ENCODE results near the gene IDH3G.

Gene IDH3G

GRCh38 chrX:153831429-153832150, 37.4 kb upstream of the IDH3G start:
- Histone ChIP-seq H3K27me3 (ENCODE audit: insufficient read depth, low read depth) (peaks cover 13% of the 10 kb centered on the region; the same call in 1 of the 2 replicates), H3K4me3 (IDR thresholded peaks at IDR 0.05; ENCODE audit: insufficient read depth, low read depth, low read length) (no peak overlapping the region), H3K4me2 (no peak overlapping the region), H3K36me3 (ENCODE audit: insufficient read depth) (no peaks in the 10 kb centered on the region), H4K20me1 (ENCODE audit: insufficient read depth) (no peaks in the 10 kb centered on the region), H3K4me1 (ENCODE audit: low read depth, poor library complexity, severe bottlenecking) (no peaks in the 10 kb centered on the region), H2AFZ (ENCODE audit: low read depth) (no peak overlapping the region), H3K27ac (no peak overlapping the region), H3K9ac (no peak overlapping the region), H3K79me2 (ENCODE audit: insufficient read depth, low read depth) (no peaks in the 10 kb centered on the region)
- TF ChIP-seq, protein P1, sequence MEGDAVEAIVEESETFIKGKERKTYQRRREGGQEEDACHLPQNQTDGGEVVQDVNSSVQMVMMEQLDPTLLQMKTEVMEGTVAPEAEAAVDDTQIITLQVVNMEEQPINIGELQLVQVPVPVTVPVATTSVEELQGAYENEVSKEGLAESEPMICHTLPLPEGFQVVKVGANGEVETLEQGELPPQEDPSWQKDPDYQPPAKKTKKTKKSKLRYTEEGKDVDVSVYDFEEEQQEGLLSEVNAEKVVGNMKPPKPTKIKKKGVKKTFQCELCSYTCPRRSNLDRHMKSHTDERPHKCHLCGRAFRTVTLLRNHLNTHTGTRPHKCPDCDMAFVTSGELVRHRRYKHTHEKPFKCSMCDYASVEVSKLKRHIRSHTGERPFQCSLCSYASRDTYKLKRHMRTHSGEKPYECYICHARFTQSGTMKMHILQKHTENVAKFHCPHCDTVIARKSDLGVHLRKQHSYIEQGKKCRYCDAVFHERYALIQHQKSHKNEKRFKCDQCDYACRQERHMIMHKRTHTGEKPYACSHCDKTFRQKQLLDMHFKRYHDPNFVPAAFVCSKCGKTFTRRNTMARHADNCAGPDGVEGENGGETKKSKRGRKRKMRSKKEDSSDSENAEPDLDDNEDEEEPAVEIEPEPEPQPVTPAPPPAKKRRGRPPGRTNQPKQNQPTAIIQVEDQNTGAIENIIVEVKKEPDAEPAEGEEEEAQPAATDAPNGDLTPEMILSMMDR (conservative IDR thresholded peaks at IDR 0.05; ENCODE audit: low read depth, low read length) = no peak

DNA sequence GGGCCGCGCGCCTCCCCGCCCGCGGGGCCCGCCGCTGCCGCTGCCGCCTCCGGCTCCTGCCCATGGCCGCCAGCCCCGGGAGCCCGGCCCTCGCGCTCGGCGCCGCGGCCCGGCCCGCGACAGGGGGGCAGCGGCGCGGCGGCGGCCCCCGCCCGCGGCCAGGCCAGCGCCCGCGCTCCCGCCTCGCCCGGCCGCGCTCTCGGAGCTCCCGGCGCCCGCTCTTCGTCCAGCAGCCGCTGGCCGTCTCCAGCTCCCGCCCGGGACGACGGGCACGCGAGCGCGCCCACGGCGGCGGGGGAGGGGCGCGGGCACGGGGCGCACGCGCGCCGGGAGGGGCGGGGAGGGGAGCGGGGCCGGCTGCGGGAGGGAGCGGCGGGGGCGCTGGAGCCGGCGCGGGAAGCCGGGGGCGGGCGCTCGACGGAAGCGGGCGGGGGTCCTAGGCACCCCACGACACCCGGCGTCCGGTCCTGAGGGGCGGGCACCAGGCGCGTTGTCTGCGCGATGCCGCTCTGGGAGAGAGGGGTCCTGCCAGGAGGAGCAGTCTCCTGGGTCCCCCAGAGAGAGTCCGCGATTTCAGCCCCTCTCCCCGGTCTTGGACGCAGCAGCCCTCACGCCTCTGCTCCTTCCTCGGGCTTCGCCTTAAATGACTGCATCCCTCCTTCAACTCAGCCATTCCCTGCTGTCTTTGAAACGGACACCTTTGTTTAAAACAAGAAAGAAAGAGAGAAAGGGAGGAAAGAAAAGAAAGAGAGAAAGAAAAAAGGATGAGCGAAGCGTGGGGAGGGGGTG, 36.7 kb upstream of the IDH3G start:
- H4K20me1 ChIP-seq (ENCODE audit: insufficient read depth) = no peaks in the 10 kb centered on the region
- H2AFZ ChIP-seq (ENCODE audit: low read depth) = no peak overlapping the region
- no peak overlapping the region for H3K9ac ChIP-seq
- TF ChIP-seq, protein P1 (conservative IDR thresholded peaks at IDR 0.05; ENCODE audit: low read depth, low read length) = no peak
- H3K4me2 ChIP-seq = no peak overlapping the region
- H3K27ac ChIP-seq = no peak overlapping the region
- H3K27me3 ChIP-seq (ENCODE audit: insufficient read depth, low read depth) = peaks cover 14% of the 10 kb centered on the region; the same call in 1 of the 2 replicates
- H3K4me1 ChIP-seq (ENCODE audit: low read depth, poor library complexity, severe bottlenecking) = no peaks in the 10 kb centered on the region
- H3K36me3 ChIP-seq (ENCODE audit: insufficient read depth) = no peaks in the 10 kb centered on the region
- H3K79me2 ChIP-seq (ENCODE audit: insufficient read depth, low read depth) = no peaks in the 10 kb centered on the region
- H3K4me3 ChIP-seq (IDR thresholded peaks at IDR 0.05; ENCODE audit: insufficient read depth, low read depth, low read length) = no peak overlapping the region

GRCh38 chrX:153829799-153830639, 35.8 kb upstream of the IDH3G start, which contains the start of gene PDZD4:
TSS of gene PDZD4 (minus strand) at chrX:153830544. CDS start at chrX:153830298, 246 bp downstream.
- TF ChIP-seq, protein P1 (conservative IDR thresholded peaks at IDR 0.05; ENCODE audit: low read depth, low read length) = no peak
- H2AFZ ChIP-seq (ENCODE audit: low read depth) = no peak within 1 kb of the TSS
- no peak within 1 kb of the TSS for H3K27ac ChIP-seq
- no peaks in the 10 kb centered on the region for H3K4me1 ChIP-seq (ENCODE audit: low read depth, poor library complexity, severe bottlenecking)
- no peak within 1 kb of the TSS for H3K4me2 ChIP-seq
- no peak within 1 kb of the TSS for H3K4me3 ChIP-seq (IDR thresholded peaks at IDR 0.05; ENCODE audit: insufficient read depth, low read depth, low read length)
- H3K79me2 ChIP-seq (ENCODE audit: insufficient read depth, low read depth) = no peaks in the 10 kb centered on the region
- H3K9ac ChIP-seq = no peak within 1 kb of the TSS
- no peaks in the 10 kb centered on the region for H4K20me1 ChIP-seq (ENCODE audit: insufficient read depth)
- H3K36me3 ChIP-seq (ENCODE audit: insufficient read depth) = no peaks in the 10 kb centered on the region
- peaks cover 20% of the 10 kb centered on the region; the same call in 1 of the 2 replicates for H3K27me3 ChIP-seq (ENCODE audit: insufficient read depth, low read depth)

- Histone ChIP-seq H3K27ac (no peak overlapping the region), H3K36me3 (ENCODE audit: insufficient read depth) (no peaks in the 10 kb centered on the region), H3K4me1 (ENCODE audit: low read depth, poor library complexity, severe bottlenecking) (no peaks in the 10 kb centered on the region), H4K20me1 (ENCODE audit: insufficient read depth) (no peaks in the 10 kb centered on the region), H3K4me3 (IDR thresholded peaks at IDR 0.05; ENCODE audit: insufficient read depth, low read depth, low read length) (no peak overlapping the region), H3K27me3 (ENCODE audit: insufficient read depth, low read depth) (peaks cover 17% of the 10 kb centered on the region; the same call in 1 of the 2 replicates), H3K4me2 (no peak overlapping the region), H2AFZ (ENCODE audit: low read depth) (no peak overlapping the region), H3K79me2 (ENCODE audit: insufficient read depth, low read depth) (no peaks in the 10 kb centered on the region), H3K9ac (no peak overlapping the region)
- TF ChIP-seq, protein P1 (conservative IDR thresholded peaks at IDR 0.05; ENCODE audit: low read depth, low read length) = no peak
Measured at GRCh38 chrX:153829549-153829798, 35.3 kb upstream of the IDH3G start.

Measured in KMS-11 (cell line).